Tibial nerve (tissue), 4 donors: ENCODE data around the gene APOH. TPM values are rescaled to one million over a fixed set of nuclear protein-coding genes. Genes with fewer than 3 reads are reported as not detected.

Source experiments
- DNase-seq, 2 donors: peaks; one replicate each; pipeline ENCODE4 v3.0.0-alpha.2; 2019; ENCODE audit warnings: low spot score in 2 of 2
- H3K27ac ChIP-seq, 4 donors: fragments of 200-600 bp; sonication (generic) in 3 of 4; one replicate each; pipeline ENCODE4 v1.5.1; 2017 to 2019; ENCODE audit warnings: mild to moderate bottlenecking in 1 of 4
- H3K27me3 ChIP-seq, 2 donors: fragments of 200-600 bp; sonication (generic) in 1 of 2; one replicate each; pipeline versions ENCODE4 v1.5.1 to v1.6.0; 2017 to 2019
- H3K36me3 ChIP-seq, 3 donors: fragments of 200-600 bp; sonication (generic); one replicate each; pipeline ENCODE4 v1.5.1; 2018 to 2019
- H3K4me1 ChIP-seq, 4 donors: fragments of 200-600 bp; sonication (generic) in 3 of 4; one replicate each; pipeline ENCODE4 v1.5.1; 2017 to 2019
- H3K4me3 ChIP-seq, 4 donors: fragments of 200-600 bp; sonication (generic) in 3 of 4; one replicate each; pipeline ENCODE4 v1.5.1; 2017 to 2019; ENCODE audit warnings: mild to moderate bottlenecking in 1 of 4, moderate library complexity in 1 of 4
- H3K9me3 ChIP-seq, 4 donors: fragments of 200-600 bp; sonication (generic) in 3 of 4; one replicate each; pipeline ENCODE4 v1.5.1; 2017 to 2019
- CTCF ChIP-seq, 5 experiments: fragments of 200-600 bp in 3 of 5; fragments of 450-650 bp in 2 of 5; sonication (generic) in 3 of 5; IDR thresholded peaks; one replicate each; pipeline ENCODE4 v1.5.1; 2016 to 2019; ENCODE audit warnings: antibody characterized with exemption in 5 of 5, mild to moderate bottlenecking in 3 of 5, moderate library complexity in 2 of 5
- EP300 ChIP-seq, 2 donors: sonication (generic); formaldehyde crosslinking; IDR thresholded peaks; one replicate each; pipeline ENCODE4 v1.6.1; 2017; ENCODE audit warnings: antibody characterized with exemption in 2 of 2, mild to moderate bottlenecking in 1 of 2
- POLR2A ChIP-seq, 2 donors: fragments of 450-650 bp; IDR thresholded peaks; one replicate each; pipeline ENCODE4 v1.6.1; 2017; ENCODE audit warnings: antibody characterized with exemption in 2 of 2, mild to moderate bottlenecking in 2 of 2, moderate library complexity in 2 of 2
- WGBS, 2 donors: methylation state at CpG; one replicate each; pipeline ENCODE4 v1.1.5; 2018; 5-methylcytosine and 5-hydroxymethylcytosine counted together
- total RNA-seq, 4 donors: library from RNA; depleted of rRNA; stranded (reverse); fragments of >200 nt; gene quantifications; one replicate each; pipeline ENCODE4 v1.1.0, GENCODE V29; 2016

The APOH gene
- total RNA-seq, 4 donors from 2014 or later = not detected

DNA sequence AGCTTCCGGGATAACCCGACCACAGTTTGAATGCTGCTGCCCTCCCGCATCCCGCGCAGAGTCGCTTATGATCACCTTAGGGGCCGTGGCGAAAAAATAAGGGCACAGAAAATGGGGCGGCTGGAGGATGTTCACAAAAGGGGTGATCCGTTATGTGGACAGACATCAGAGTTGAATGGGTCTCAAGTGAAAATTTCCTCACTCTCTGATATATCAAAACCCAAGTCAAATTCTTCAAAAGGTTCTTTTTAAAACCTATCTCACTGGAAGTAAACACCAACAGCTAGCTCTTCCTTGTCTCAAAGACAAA is 36.9 kb downstream of the APOH start:
- H3K9me3 ChIP-seq = no peaks in the 10 kb centered on the region
- H3K4me3 ChIP-seq = peak overlapping the region; percentile 53 to 69 (median 60)
- no peak for DNase-seq
- H3K27ac ChIP-seq = peak overlapping the region; percentile 42 to 87 (median 80)
- H3K27me3 ChIP-seq = no peaks in the 10 kb centered on the region
- WGBS, 2 donors = 1 to 3% methylated on average over 10 of the region's 10 CpGs
- H3K36me3 ChIP-seq = no peaks in the 10 kb centered on the region
- no peak for TF ChIP-seq EP300 (IDR thresholded peaks at IDR 0.05)
- TF ChIP-seq POLR2A (IDR thresholded peaks at IDR 0.05) = no peak
- no peak for TF ChIP-seq CTCF (IDR thresholded peaks at IDR 0.05)
- H3K4me1 ChIP-seq = peaks cover 0 to 23% (median 14%) of the 10 kb centered on the region in 4 donors

- Histone ChIP-seq H3K4me3 (peak within 1 kb of the TSS; percentile 53 to 69 (median 60)), H3K27me3 (no peaks in the 10 kb centered on the region), H3K27ac (peak within 1 kb of the TSS; percentile 42 to 87 (median 80)), H3K4me1 (peaks cover 0 to 23% (median 14%) of the 10 kb centered on the region in 4 donors), H3K9me3 (no peaks in the 10 kb centered on the region), H3K36me3 (no peaks in the 10 kb centered on the region)
- 0 to 1% methylated on average over 25 to 83 of the region's 83 CpGs for WGBS, 2 donors
- peak; percentile 35 to 59 for DNase-seq
- TF ChIP-seq EP300 (IDR thresholded peaks at IDR 0.05) (peak in 1 of 2 donors; percentile 33), POLR2A (IDR thresholded peaks at IDR 0.05) (peak in 1 of 2 donors; percentile 37), CTCF (IDR thresholded peaks at IDR 0.05) (peak in 1 of 5 experiments; percentile 39)
Observed at GRCh38 chr17:66191593-66192377, 37.4 kb downstream of the APOH start, which contains the start of gene CEP112. TSS of gene CEP112 (minus strand) at chr17:66192133.

- H3K27ac ChIP-seq = peak overlapping the region; percentile 42 to 87 (median 80)
- H3K9me3 ChIP-seq = no peaks in the 10 kb centered on the region
- TF ChIP-seq POLR2A (IDR thresholded peaks at IDR 0.05) = no peak
- TF ChIP-seq EP300 (IDR thresholded peaks at IDR 0.05) = no peak
- no peak for TF ChIP-seq CTCF (IDR thresholded peaks at IDR 0.05)
- no peak for DNase-seq
- H3K36me3 ChIP-seq = no peaks in the 10 kb centered on the region
- 7 to 9% methylated on average over 16 of the region's 16 CpGs for WGBS, 2 donors
- H3K27me3 ChIP-seq = no peaks in the 10 kb centered on the region
- peaks cover 0 to 23% (median 14%) of the 10 kb centered on the region in 4 donors for H3K4me1 ChIP-seq
- peak overlapping the region; percentile 53 to 69 (median 60) for H3K4me3 ChIP-seq
Observed at GRCh38 chr17:66190738-66191592, 38.2 kb downstream of the APOH start.

DNA sequence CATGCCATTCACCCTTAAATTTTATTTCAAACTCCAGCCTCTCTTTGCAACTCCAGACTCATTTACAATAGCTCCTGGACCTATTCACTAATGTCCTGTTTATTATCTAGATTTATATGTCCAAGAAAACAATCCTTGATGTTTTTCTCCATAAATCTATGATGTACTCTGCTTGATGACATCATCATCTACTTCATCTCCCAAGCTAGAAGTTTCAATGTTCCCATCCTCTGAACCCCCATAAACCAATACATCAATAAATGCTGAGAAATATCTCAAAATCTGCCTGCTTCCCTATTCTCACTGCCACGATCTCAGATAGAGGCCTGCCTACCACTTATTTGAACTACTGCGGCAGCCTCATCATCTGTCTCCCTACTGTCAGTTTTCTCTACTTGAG is 41.5 kb downstream of the APOH start:
- 91 to 95% methylated on average over 2 of the region's 2 CpGs for WGBS, 2 donors
- H3K4me3 ChIP-seq = no peak overlapping the region
- H3K4me1 ChIP-seq = peaks cover 0 to 23% (median 13%) of the 10 kb centered on the region in 4 donors
- H3K9me3 ChIP-seq = no peaks in the 10 kb centered on the region
- peaks cover 0 to 5% (median under 1%) of the 10 kb centered on the region in 3 donors for H3K36me3 ChIP-seq
- no peak overlapping the region for H3K27ac ChIP-seq
- no peak for DNase-seq
- TF ChIP-seq EP300 (IDR thresholded peaks at IDR 0.05) (no peak), CTCF (IDR thresholded peaks at IDR 0.05) (no peak), POLR2A (IDR thresholded peaks at IDR 0.05) (no peak)
- no peaks in the 10 kb centered on the region for H3K27me3 ChIP-seq
